ENCODE measurements around the gene BSCL2.
"Not testable (repeated sequence)": the region's sequence is repeated elsewhere in the genome, so short reads cannot be mapped to it uniquely, and the experiment has no call there.

Gene BSCL2

GRCh38 chr11:62682518-62682917, 24.7 kb downstream of the BSCL2 start:
- no peak for DNase-seq

GRCh38 chr11:62680825-62681240, 26.4 kb downstream of the BSCL2 start:
- DNase-seq = peak; percentile 33

GRCh38 chr11:62678770-62679696, 28.2 kb downstream of the BSCL2 start, which contains the start of gene UBXN1:
Gene UBXN1, minus strand, starts transcription at chr11:62679073. Its CDS starts 150 bp downstream, at chr11:62678923.
- DNase-seq = no peak

GRCh38 chr11:62678433-62678769, 28.8 kb downstream of the BSCL2 start:
- no peak for DNase-seq

GRCh38 chr11:62677714-62678113, 29.5 kb downstream of the BSCL2 start:
- DNase-seq = no peak

- no peak for DNase-seq
These were observed 30.1 kb downstream of the BSCL2 start for GRCh38 chr11:62677156-62677555.

GRCh38 chr11:62676698-62677097, 30.5 kb downstream of the BSCL2 start:
- no peak for DNase-seq

- DNase-seq = not testable (repeated sequence)
These were observed 31.8 kb downstream of the BSCL2 start for GRCh38 chr11:62675415-62675814.

GRCh38 chr11:62673196-62673525, 34.1 kb downstream of the BSCL2 start:
- DNase-seq = no peak

- no peak for DNase-seq
These were observed 35.4 kb downstream of the BSCL2 start, which contains the start of the genes LBHD1 and UQCC3 for GRCh38 chr11:62671608-62672389. Gene LBHD1, minus strand, starts transcription at chr11:62672267. Its CDS starts 2,236 bp downstream, at chr11:62670031. Gene UQCC3, plus strand, starts transcription at chr11:62671673. Its CDS starts 73 bp downstream, at chr11:62671746.

- no peak for DNase-seq
These were observed 36.0 kb downstream of the BSCL2 start for GRCh38 chr11:62671236-62671607.

GRCh38 chr11:62669420-62670161, 37.6 kb downstream of the BSCL2 start:
- no peak for DNase-seq

- DNase-seq = no peak
These were observed 39.8 kb downstream of the BSCL2 start for GRCh38 chr11:62667460-62667859.

- DNase-seq = no peak
These were observed 40.8 kb downstream of the BSCL2 start for GRCh38 chr11:62666259-62666926.

GRCh38 chr11:62665599-62666258, 41.5 kb downstream of the BSCL2 start:
- no peak for DNase-seq

GRCh38 chr11:62665075-62665598, 42.1 kb downstream of the BSCL2 start, which contains the start of the genes C11orf98 and CSKMT:
Gene C11orf98, minus strand, starts transcription at chr11:62665210. Its CDS starts 41 bp downstream, at chr11:62665169.
Gene CSKMT, plus strand, starts transcription at chr11:62665312. Its CDS starts 568 bp downstream, at chr11:62665880.
- peak; percentile 57 for DNase-seq

- no peak for DNase-seq
These were observed 42.7 kb downstream of the BSCL2 start for GRCh38 chr11:62664405-62665074.

GRCh38 chr11:62656796-62657429, 50.3 kb downstream of the BSCL2 start:
- DNase-seq = no peak

GRCh38 chr11:62654297-62654696, 52.9 kb downstream of the BSCL2 start:
- DNase-seq = no peak

Measured in NCI-H1436 treated with DMSO at 0.1 percent for 48 hours (cell line).